Spleen (tissue), 11 donors: ENCODE measurements around the gene ARSB. TPM values are rescaled to one million over a fixed set of nuclear protein-coding genes. Genes with fewer than 3 reads are reported as not detected.

Source experiments
- DNase-seq: peaks from one replicate; pipeline ENCODE4 v3.0.0-alpha.2; 2020
- H3K27ac ChIP-seq, 8 donors: fragments of 200-600 bp; sonication (generic) in 7 of 8; 1 replicate in 4 of 8; 2 replicates in 4 of 8; pipeline versions ENCODE4 v1.5.0 to v1.8.0; 2016 to 2021; ENCODE audit warnings: inconsistent platforms in 4 of 8, mild to moderate bottlenecking in 4 of 8, moderate library complexity in 1 of 8
- H3K27me3 ChIP-seq, 7 donors: fragments of 200-600 bp; sonication (generic) in 6 of 7; replicated peaks in 1 of 7; 1 replicate in 4 of 7; 2 replicates in 3 of 7; pipeline versions ENCODE4 v1.5.0 to v1.8.0; 2016 to 2021; ENCODE audit warnings: inconsistent platforms in 3 of 7, mild to moderate bottlenecking in 1 of 7
- H3K36me3 ChIP-seq, 6 donors: fragments of 200-600 bp; sonication (generic) in 5 of 6; 1 replicate in 4 of 6; 2 replicates in 2 of 6; pipeline versions ENCODE4 v1.5.0 to v1.8.0; 2016 to 2021; ENCODE audit warnings: inconsistent platforms in 2 of 6
- H3K4me1 ChIP-seq, 6 donors: fragments of 200-600 bp; sonication (generic) in 5 of 6; 1 replicate in 3 of 6; 2 replicates in 3 of 6; pipeline versions ENCODE4 v1.5.0 to v1.8.0; 2016 to 2021; ENCODE audit warnings: inconsistent platforms in 3 of 6
- H3K4me3 ChIP-seq, 8 donors: fragments of 200-600 bp; sonication (generic) in 7 of 8; 1 replicate in 4 of 8; 2 replicates in 4 of 8; pipeline versions ENCODE4 v1.5.0 to v1.8.0; 2016 to 2021; ENCODE audit warnings: inconsistent platforms in 4 of 8, mild to moderate bottlenecking in 4 of 8, moderate library complexity in 2 of 8
- H3K9me3 ChIP-seq, 8 donors: fragments of 200-600 bp; sonication (generic) in 7 of 8; 1 replicate in 4 of 8; 2 replicates in 4 of 8; pipeline versions ENCODE4 v1.5.0 to v1.8.0; 2016 to 2021; ENCODE audit warnings: inconsistent platforms in 4 of 8
- POLR2A ChIP-seq, 3 donors: fragments of 450-650 bp; IDR thresholded peaks; one replicate each; pipeline ENCODE4 v1.5.1; 2017; ENCODE audit warnings: antibody characterized with exemption in 3 of 3, mild to moderate bottlenecking in 1 of 3
- POLR2AphosphoS5 ChIP-seq, 3 donors: sonication (generic); formaldehyde crosslinking; IDR thresholded peaks; one replicate each; pipeline ENCODE4 v1.5.1; 2017; ENCODE audit warnings: antibody characterized with exemption in 3 of 3
- WGBS, 5 donors: extraction: QIAGEN DNeasy Blood & Tissue Kit in 3 of 5; methylation state at CpG; one replicate each; pipeline versions ENCODE4 v1.1.5 to v1.1.7; 2013 to 2018; 5-methylcytosine and 5-hydroxymethylcytosine counted together
- intact Hi-C: fragments of 100-400 bp; cut with DNase I; formaldehyde crosslinking; loops from one replicate; pipeline ENCODE4 v1.15.0; 2023; ENCODE audit warnings: low total_unique reads
- polyA plus RNA-seq, 3 donors: library from polyadenylated mRNA; stranded (reverse); fragments of 200-250 nt; gene quantifications; one replicate each; pipeline ENCODE4 v1.2.1, GENCODE V29; 2013
- total RNA-seq, 7 donors: library from RNA; depleted of rRNA in 3 of 7; stranded (reverse); fragments of >200 nt in 3 of 7; fragmentation: NEBNext Ultra II Directional in 4 of 7; extraction: Animal tissue kit (Norgen Biotek cat#: 25700) in 4 of 7; gene quantifications; one replicate each; pipeline versions ENCODE4 v1.1.0 to v1.2.1, GENCODE V29; 2016 to 2021
- TF ChIP-seq, protein P1 (sequence below), 11 experiments: fragments of 200-600 bp in 7 of 11; fragments of 450-650 bp in 4 of 11; sonication (generic) in 4 of 11; IDR thresholded peaks in 8 of 11; conservative IDR thresholded peaks in 3 of 11; 1 replicate in 7 of 11; 2 replicates in 4 of 11; pipeline versions ENCODE4 v1.4.0 to v1.8.0; 2016 to 2021; ENCODE audit warnings: antibody characterized with exemption in 11 of 11, inconsistent platforms in 4 of 11, mild to moderate bottlenecking in 1 of 11
- donor health status: healthy with polysubstance abuse.
- donor health status: DM: no; HTN: no; CAD: no; lungs with moderate emphysema.
- donor health status: DM: no; HTN: no; CAD: no.
- donor health status: Bipolar disorder and iron deficiency.
- donor health status: healthy.
- donor health status: DM: no; HTN: no; CAD: no.
- donor health status: DM: yes; HTN: yes; CAD: no.

Gene ARSB
- total and polyA plus RNA-seq, 10 donors, result 1.1 to 18.5 (median 11.1) TPM

DNA sequence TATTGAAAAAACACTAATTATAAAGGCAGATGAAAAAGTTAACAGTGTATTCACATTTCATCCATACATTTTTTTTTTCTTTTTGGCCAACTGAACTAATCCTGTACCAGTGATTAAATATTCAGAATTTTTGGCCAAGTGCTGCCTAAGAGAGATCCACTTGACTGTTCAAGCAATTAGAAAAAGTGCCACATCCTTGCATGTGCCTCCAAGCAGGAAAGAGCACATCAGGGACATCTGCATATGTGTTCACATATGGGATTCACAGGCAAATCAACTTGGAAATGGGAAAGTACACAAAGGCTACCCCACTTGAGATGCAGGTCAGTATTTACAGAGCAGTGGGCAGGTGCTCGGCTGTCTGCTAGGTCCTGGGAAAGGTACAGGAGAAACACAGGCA lies 173.2 kb downstream of the ARSB start:
- no peak for DNase-seq
- 78 to 100% (median 92%) methylated on average over 1 of the region's 1 CpG for WGBS, 5 donors
- Histone ChIP-seq H3K27me3 (no peaks in the 10 kb centered on the region), H3K4me3 (no peak overlapping the region), H3K27ac (no peak overlapping the region), H3K4me1 (no peaks in the 10 kb centered on the region), H3K9me3 (no peaks in the 10 kb centered on the region), H3K36me3 (peaks cover 0 to 23% (median 0%) of the 10 kb centered on the region in 6 donors)
- intact Hi-C loops, result no loop called here
- TF ChIP-seq POLR2A (IDR thresholded peaks at IDR 0.05) (no peak), POLR2AphosphoS5 (IDR thresholded peaks at IDR 0.05) (no peak)
- TF ChIP-seq, protein P1, sequence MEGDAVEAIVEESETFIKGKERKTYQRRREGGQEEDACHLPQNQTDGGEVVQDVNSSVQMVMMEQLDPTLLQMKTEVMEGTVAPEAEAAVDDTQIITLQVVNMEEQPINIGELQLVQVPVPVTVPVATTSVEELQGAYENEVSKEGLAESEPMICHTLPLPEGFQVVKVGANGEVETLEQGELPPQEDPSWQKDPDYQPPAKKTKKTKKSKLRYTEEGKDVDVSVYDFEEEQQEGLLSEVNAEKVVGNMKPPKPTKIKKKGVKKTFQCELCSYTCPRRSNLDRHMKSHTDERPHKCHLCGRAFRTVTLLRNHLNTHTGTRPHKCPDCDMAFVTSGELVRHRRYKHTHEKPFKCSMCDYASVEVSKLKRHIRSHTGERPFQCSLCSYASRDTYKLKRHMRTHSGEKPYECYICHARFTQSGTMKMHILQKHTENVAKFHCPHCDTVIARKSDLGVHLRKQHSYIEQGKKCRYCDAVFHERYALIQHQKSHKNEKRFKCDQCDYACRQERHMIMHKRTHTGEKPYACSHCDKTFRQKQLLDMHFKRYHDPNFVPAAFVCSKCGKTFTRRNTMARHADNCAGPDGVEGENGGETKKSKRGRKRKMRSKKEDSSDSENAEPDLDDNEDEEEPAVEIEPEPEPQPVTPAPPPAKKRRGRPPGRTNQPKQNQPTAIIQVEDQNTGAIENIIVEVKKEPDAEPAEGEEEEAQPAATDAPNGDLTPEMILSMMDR (IDR thresholded peaks at IDR 0.05 in 8 of 11, conservative IDR thresholded peaks at IDR 0.05 in 3 of 11), result no peak

DNA sequence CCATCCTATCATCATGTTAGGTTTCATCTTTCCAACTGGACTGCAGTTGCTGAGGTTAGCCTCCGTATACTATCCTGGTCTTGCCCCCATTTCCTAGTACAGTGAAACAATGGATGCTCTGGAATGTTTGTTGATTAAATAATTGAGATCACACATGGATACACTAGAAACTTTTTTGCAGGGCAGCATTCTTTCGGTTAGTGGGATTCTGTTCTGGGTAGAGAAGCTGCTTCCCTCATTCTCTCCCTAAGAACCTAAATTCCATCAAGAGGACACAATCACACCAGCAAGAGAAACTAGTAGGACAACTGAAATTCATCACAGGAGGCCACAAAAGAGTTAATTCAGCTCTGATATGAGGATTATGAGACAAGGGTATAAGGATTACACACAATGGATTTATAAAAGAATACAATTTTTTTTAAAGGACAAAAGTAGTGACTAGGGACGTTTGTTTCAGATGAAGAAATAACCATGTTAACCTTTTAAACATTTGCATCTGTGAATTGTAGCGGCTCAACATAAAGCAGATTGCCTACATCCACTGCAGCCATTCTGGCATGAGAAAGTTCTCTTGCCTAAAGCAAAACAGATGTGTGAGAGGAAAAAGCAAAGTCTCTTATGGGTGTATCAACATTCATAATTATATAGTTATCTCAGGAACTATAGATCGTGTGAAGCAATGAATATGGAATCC lies 173.8 kb downstream of the ARSB start:
- intact Hi-C loops, result no loop called here
- TF ChIP-seq POLR2AphosphoS5 (IDR thresholded peaks at IDR 0.05), result no peak
- TF ChIP-seq POLR2A (IDR thresholded peaks at IDR 0.05), result no peak
- TF ChIP-seq, protein P1 (IDR thresholded peaks at IDR 0.05 in 8 of 11, conservative IDR thresholded peaks at IDR 0.05 in 3 of 11), result no peak
- Histone ChIP-seq H3K27me3 (no peaks in the 10 kb centered on the region), H3K4me1 (no peaks in the 10 kb centered on the region), H3K36me3 (peaks cover 0 to 17% (median 0%) of the 10 kb centered on the region in 6 donors), H3K9me3 (no peaks in the 10 kb centered on the region), H3K27ac (no peak overlapping the region), H3K4me3 (no peak overlapping the region)
- WGBS, 5 donors, result 88 to 96% (median 92%) methylated on average over 5 of the region's 5 CpGs
- no peak for DNase-seq

DNA sequence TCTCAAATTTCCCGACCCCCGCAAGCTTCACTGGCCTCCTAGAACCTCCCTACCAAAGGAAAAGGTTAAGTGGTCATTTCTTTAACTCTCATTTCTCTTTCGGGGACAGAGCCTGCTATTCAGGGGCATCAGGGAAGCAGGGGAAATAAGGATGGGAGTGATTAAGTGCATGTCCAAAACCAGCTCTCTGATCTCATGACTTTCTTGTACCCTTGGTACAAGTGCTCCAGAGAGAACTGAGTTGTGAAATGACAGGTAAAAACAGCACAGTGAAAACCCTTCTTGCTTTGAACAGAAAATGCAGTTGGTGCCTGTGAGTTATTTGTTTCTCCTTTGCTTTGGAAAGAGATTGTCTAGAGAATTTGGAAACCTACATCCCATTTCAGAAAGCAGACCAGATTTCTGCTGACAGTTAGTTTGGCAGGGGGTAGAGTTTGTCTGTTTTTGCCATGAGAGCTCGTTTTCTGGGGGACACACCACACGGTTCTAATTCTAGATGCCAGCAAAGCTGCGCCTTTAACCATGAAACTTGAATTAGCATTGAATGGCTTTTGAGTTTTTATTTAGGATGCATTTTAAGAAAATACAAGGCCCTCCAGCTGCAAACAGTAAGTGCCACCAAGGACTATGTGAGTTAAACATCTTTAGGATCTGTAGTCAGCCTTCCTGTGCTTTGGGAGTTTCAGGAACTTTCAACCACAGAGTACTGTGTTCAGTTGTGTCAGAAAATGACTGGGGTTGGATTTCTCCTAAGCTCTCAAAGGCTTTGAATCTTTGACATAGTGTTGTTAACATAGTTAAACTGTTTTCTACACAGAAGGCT lies 174.8 kb downstream of the ARSB start:
- Histone ChIP-seq H3K27me3 (no peaks in the 10 kb centered on the region), H3K27ac (no peak overlapping the region), H3K9me3 (no peaks in the 10 kb centered on the region), H3K4me1 (no peaks in the 10 kb centered on the region), H3K36me3 (peaks cover 0 to 9% (median 0%) of the 10 kb centered on the region in 6 donors), H3K4me3 (no peak overlapping the region)
- intact Hi-C loops, result no loop called here
- TF ChIP-seq POLR2A (IDR thresholded peaks at IDR 0.05) (no peak), POLR2AphosphoS5 (IDR thresholded peaks at IDR 0.05) (no peak)
- TF ChIP-seq, protein P1 (IDR thresholded peaks at IDR 0.05 in 8 of 11, conservative IDR thresholded peaks at IDR 0.05 in 3 of 11), result no peak
- DNase-seq, result no peak
- WGBS, 5 donors, result 86 to 90% (median 89%) methylated on average over 6 of the region's 6 CpGs

DNA sequence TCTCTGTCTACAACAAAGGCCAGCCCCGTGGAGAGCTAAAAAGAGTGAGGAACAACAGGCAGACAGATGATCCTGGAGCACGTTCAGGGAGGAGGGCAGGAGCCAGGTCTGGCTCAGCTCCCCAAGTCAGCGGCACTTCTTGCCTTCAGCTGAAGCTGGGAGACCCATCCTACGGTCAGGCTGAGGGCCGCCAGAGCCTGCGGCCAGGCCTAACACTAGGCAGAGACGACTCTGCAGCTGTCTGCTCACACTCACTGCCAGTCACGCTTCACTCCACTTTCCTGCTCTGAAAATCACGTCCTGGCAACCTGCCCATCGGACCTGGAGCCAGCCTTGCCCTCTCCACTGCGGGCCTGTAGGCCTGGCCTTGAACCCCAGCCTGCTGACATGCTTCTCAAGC lies 175.7 kb downstream of the ARSB start:
- intact Hi-C loops, result no loop called here
- no peak for DNase-seq
- H3K27ac ChIP-seq, result no peak overlapping the region
- no peaks in the 10 kb centered on the region for H3K4me1 ChIP-seq
- TF ChIP-seq POLR2A (IDR thresholded peaks at IDR 0.05) (no peak), POLR2AphosphoS5 (IDR thresholded peaks at IDR 0.05) (no peak)
- TF ChIP-seq, protein P1 (IDR thresholded peaks at IDR 0.05 in 8 of 11, conservative IDR thresholded peaks at IDR 0.05 in 3 of 11), result no peak
- WGBS, 5 donors, result 79 to 87% (median 85%) methylated on average over 11 of the region's 11 CpGs
- H3K9me3 ChIP-seq, result no peaks in the 10 kb centered on the region
- no peak overlapping the region for H3K4me3 ChIP-seq
- peaks cover 0 to under 1% (median 0%) of the 10 kb centered on the region in 6 donors for H3K36me3 ChIP-seq
- no peaks in the 10 kb centered on the region for H3K27me3 ChIP-seq
